Pancreas (tissue), 10 donors: ENCODE results near the gene TRAF5. TPM values are rescaled to one million over a fixed set of nuclear protein-coding genes. Genes with fewer than 3 reads are reported as not detected.

Experiments used
- ATAC-seq, 4 donors: fragments of 200-7000 bp; cut with Tn5 transposase; one replicate each; pipeline versions ENCODE4 v1.8.0 to v1.9.1; 2020; ENCODE audit warnings: mild to moderate bottlenecking in 4 of 4, moderate library complexity in 4 of 4
- DNase-seq, 6 donors: peaks; one replicate each; pipeline ENCODE4 v3.0.0-alpha.2; 2020
- FAIRE-seq: peaks from 2 replicates; lab custom pipeline; 2012; peaks lifted over from hg19 to GRCh38; lab: Jason Lieb, UNC
- H3K27ac ChIP-seq, 4 donors: fragments of 200-600 bp; sonication (generic); 1 replicate in 3 of 4; 2 replicates in 1 of 4; pipeline versions ENCODE4 v1.5.0 to v1.8.0; 2020
- H3K27me3 ChIP-seq, 4 donors: fragments of 200-600 bp; one replicate each; pipeline ENCODE4 v1.8.0; 2021
- H3K36me3 ChIP-seq, 3 donors: fragments of 200-600 bp; sonication (generic) in 1 of 3; one replicate each; pipeline versions ENCODE4 v1.5.0 to v1.8.0; 2020 to 2021
- H3K4me1 ChIP-seq, 3 donors: fragments of 200-600 bp; one replicate each; pipeline ENCODE4 v1.8.0; 2021
- H3K4me3 ChIP-seq, 4 donors: fragments of 200-600 bp; sonication (generic) in 2 of 4; one replicate each; pipeline versions ENCODE4 v1.5.0 to v1.8.0; 2020 to 2021
- H3K9me3 ChIP-seq, 4 donors: fragments of 200-600 bp; one replicate each; pipeline ENCODE4 v1.8.0; 2021
- WGBS, 2 donors: extraction: QIAGEN DNeasy Blood & Tissue Kit; methylation state at CpG; one replicate each; pipeline ENCODE4 v1.1.7; 2013; 5-methylcytosine and 5-hydroxymethylcytosine counted together
- intact Hi-C, 3 donors: fragments of 100-400 bp; cut with DNase I; formaldehyde crosslinking; loops; one replicate each; pipeline versions ENCODE4 v1.11.1 to v1.14.2; 2022
- polyA plus RNA-seq, 2 donors: library from polyadenylated mRNA; stranded (reverse); fragments of 200-250 nt; gene quantifications; one replicate each; pipeline ENCODE4 v1.2.3, GENCODE V29; 2013
- total RNA-seq, 6 donors: library from RNA; stranded (reverse); fragmentation: NEBNext Ultra II Directional in 4 of 6; extraction: Animal tissue kit (Norgen Biotek cat#: 25700) in 4 of 6; gene quantifications; one replicate each; pipeline versions ENCODE4 v1.2.1 to v1.2.4, GENCODE V29; 2021 to 2023
- TF ChIP-seq, protein P1 (sequence below), 4 donors: fragments of 200-600 bp; sonication (generic) in 3 of 4; IDR thresholded peaks; one replicate each; pipeline versions ENCODE4 v1.5.0 to v1.8.0; 2021; ENCODE audit warnings: antibody characterized with exemption in 4 of 4
- donor health status: healthy with polysubstance abuse.
- donor health status: DM: no; HTN: no; CAD: no; lungs with moderate emphysema.
- donor health status: DM: no; HTN: no; CAD: no.
- donor health status: control.
- donor health status: control.
- donor health status: Bipolar disorder and iron deficiency.
- donor health status: DM: yes; HTN: yes; CAD: no.
- donor health status: DM: no; HTN: no; CAD: no.
- donor health status: DM: no; HTN: no; CAD: no.
- donor health status: DM: yes; HTN: yes; CAD: no.

TRAF5 gene
- total and polyA plus RNA-seq, 8 donors: 14.5 to 26.6 (median 23.2) TPM

- Histone ChIP-seq H3K4me1 (peaks cover 0 to 5% (median 0%) of the 10 kb centered on the region in 3 donors), H3K4me3 (no peak overlapping the region), H3K27me3 (no peaks in the 10 kb centered on the region), H3K27ac (no peak overlapping the region), H3K9me3 (no peaks in the 10 kb centered on the region), H3K36me3 (peaks cover 0 to 3% (median 0%) of the 10 kb centered on the region in 3 donors)
- FAIRE-seq: no peak
- peak in 3 of 4 donors; percentile 18 to 55 (median 41) for ATAC-seq
- intact Hi-C loops: no loop called here
- no peak for DNase-seq
- 91 to 92% methylated on average over 3 of the region's 3 CpGs for WGBS, 2 donors
- TF ChIP-seq, protein P1, sequence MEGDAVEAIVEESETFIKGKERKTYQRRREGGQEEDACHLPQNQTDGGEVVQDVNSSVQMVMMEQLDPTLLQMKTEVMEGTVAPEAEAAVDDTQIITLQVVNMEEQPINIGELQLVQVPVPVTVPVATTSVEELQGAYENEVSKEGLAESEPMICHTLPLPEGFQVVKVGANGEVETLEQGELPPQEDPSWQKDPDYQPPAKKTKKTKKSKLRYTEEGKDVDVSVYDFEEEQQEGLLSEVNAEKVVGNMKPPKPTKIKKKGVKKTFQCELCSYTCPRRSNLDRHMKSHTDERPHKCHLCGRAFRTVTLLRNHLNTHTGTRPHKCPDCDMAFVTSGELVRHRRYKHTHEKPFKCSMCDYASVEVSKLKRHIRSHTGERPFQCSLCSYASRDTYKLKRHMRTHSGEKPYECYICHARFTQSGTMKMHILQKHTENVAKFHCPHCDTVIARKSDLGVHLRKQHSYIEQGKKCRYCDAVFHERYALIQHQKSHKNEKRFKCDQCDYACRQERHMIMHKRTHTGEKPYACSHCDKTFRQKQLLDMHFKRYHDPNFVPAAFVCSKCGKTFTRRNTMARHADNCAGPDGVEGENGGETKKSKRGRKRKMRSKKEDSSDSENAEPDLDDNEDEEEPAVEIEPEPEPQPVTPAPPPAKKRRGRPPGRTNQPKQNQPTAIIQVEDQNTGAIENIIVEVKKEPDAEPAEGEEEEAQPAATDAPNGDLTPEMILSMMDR (IDR thresholded peaks at IDR 0.05): no peak
Measured at GRCh38 chr1:211305044-211305443, 21.6 kb upstream of the TRAF5 start.

GRCh38 chr1:211309617-211310016 is 17.0 kb upstream of the TRAF5 start:
- Histone ChIP-seq H3K9me3 (no peaks in the 10 kb centered on the region), H3K4me3 (no peak overlapping the region), H3K27me3 (no peaks in the 10 kb centered on the region), H3K4me1 (no peaks in the 10 kb centered on the region), H3K27ac (no peak overlapping the region), H3K36me3 (peaks cover 0 to 20% (median 8%) of the 10 kb centered on the region in 3 donors)
- ATAC-seq: no peak
- TF ChIP-seq, protein P1 (IDR thresholded peaks at IDR 0.05): no peak
- intact Hi-C loops: no loop called here
- FAIRE-seq: no peak
- WGBS, 2 donors: 40 to 52% methylated on average over 3 of the region's 3 CpGs
- no peak for DNase-seq

- ATAC-seq: no peak
- 91 to 93% methylated on average over 11 of the region's 11 CpGs for WGBS, 2 donors
Measured at GRCh38 chr1:211313392-211313791, 13.2 kb upstream of the TRAF5 start.

GRCh38 chr1:211318576-211319280 is 7.9 kb upstream of the TRAF5 start:
- no peaks in the 10 kb centered on the region for H3K9me3 ChIP-seq
- no peaks in the 10 kb centered on the region for H3K27me3 ChIP-seq
- intact Hi-C loops: no loop called here
- TF ChIP-seq, protein P1 (IDR thresholded peaks at IDR 0.05): no peak
- no peak overlapping the region for H3K27ac ChIP-seq
- peaks cover 0 to 12% (median 8%) of the 10 kb centered on the region in 3 donors for H3K36me3 ChIP-seq
- FAIRE-seq (no peak), DNase-seq (no peak), ATAC-seq (no peak)
- no peaks in the 10 kb centered on the region for H3K4me1 ChIP-seq
- H3K4me3 ChIP-seq: no peak overlapping the region

More at GRCh38 chr1:211313392-211313791, 13.2 kb upstream of the TRAF5 start:
- intact Hi-C loops: no loop called here
- Histone ChIP-seq H3K36me3 (peaks cover 0 to 23% (median 8%) of the 10 kb centered on the region in 3 donors), H3K9me3 (no peaks in the 10 kb centered on the region), H3K4me1 (no peaks in the 10 kb centered on the region), H3K27me3 (no peaks in the 10 kb centered on the region), H3K4me3 (no peak overlapping the region), H3K27ac (no peak overlapping the region)
- TF ChIP-seq, protein P1 (IDR thresholded peaks at IDR 0.05): no peak
- DNase-seq (no peak), FAIRE-seq (no peak)

DNA sequence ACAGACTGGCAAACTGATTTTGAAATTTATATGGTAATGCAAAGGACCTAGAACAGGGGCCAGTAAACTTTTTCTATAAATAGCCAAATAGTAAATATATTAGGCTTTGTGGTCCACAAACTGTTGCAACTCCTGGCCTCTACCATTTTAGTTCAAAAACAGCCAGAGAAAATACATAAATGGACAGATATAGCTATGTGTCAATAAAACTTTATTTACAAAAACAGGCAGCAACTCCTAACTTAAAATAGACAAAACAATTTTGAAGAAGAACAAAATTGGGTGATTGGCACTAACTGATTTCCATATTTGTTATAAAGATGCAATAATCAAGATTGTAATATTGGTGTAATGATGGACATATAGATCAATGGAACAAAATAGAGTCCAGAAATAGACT is 6.7 kb upstream of the TRAF5 start:
- TF ChIP-seq, protein P1 (IDR thresholded peaks at IDR 0.05): no peak
- FAIRE-seq: no peak
- no peaks in the 10 kb centered on the region for H3K4me1 ChIP-seq

More for the DNA sequence above, 6.7 kb upstream of the TRAF5 start:
- no peaks in the 10 kb centered on the region for H3K27me3 ChIP-seq
- ATAC-seq (no peak), DNase-seq (no peak)
- intact Hi-C loops: loop anchor here in 1 of 3 donors (10.0 kb wide), 1 partner anchor 155 kb away; no protein-coding TSS in a partner anchor
- H3K9me3 ChIP-seq: no peaks in the 10 kb centered on the region
- peaks cover 0 to 2% (median under 1%) of the 10 kb centered on the region in 3 donors for H3K36me3 ChIP-seq
- H3K4me3 ChIP-seq: no peak overlapping the region
- no peak overlapping the region for H3K27ac ChIP-seq
